ENCODE results near the gene CASP12.
"Not testable (repeated sequence)": the region's sequence is repeated elsewhere in the genome, so short reads cannot be mapped to it uniquely, and the experiment has no call there.

The CASP12 gene

DNA sequence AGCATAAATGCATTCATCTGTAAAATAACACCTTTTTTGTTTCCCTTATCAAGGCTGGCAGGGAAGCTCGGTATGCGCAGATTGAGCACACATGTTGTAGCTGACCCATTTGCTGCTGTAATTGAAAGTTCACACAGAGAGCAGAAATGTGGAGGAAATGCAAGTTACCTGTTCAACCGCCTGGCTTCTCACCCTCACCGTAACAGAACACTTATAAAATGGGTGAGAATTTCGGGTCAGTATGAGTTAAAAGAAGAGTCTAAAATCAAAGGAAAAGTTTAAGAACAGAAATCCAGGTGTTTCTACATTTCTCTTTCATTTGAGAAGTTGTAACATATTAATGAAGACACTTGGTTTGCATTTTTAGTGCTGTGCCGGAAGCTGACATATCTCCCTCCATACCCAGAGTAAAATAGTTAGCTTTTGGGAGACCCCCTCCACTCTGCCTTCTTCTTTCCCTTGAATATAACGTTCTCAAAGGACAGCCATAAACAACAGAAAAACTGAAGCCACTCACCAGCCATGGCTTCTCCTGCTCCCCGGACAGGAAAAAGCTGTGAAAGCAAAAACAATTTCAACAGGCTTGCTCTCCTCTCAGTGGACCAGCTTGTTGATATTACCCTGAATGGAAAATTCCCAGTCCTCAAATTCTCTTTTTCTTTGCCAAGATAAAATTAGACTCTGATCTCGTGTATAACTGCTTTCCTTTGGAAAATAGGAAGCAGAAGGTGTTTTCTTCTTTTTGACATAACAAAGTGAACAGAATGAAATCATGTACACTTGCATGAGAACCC, at the start of gene CASP12:
CASP12 (minus strand) TSS at position 570 of the 794 bp plus-strand sequence.
- no peak for DNase-seq

DNA sequence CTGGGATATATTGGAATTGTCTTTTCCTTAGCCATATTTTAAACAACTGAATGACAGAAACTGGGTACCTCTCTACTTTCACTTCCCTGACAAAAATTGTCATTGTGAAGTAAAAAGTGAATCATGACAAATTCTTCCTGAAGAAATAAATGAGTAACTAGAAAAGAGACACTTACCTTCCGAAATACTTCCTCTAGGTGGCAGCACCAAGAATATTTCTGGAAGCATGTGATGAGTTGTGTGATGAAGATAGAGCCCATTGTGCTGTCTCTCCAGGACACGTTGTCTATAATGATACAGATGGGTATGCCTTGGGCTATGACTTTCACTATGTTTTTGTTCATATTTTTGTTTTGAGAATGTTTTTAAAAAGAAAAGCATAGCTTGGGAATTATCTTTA, 48.6 kb upstream of the CASP12 start:
- DNase-seq, result peak; percentile 76

- DNase-seq, result no peak
Observed at GRCh38 chr11:104944076-104944475, 45.8 kb upstream of the CASP12 start.

GRCh38 chr11:104943561-104943960, 45.3 kb upstream of the CASP12 start:
- DNase-seq, result no peak

DNA sequence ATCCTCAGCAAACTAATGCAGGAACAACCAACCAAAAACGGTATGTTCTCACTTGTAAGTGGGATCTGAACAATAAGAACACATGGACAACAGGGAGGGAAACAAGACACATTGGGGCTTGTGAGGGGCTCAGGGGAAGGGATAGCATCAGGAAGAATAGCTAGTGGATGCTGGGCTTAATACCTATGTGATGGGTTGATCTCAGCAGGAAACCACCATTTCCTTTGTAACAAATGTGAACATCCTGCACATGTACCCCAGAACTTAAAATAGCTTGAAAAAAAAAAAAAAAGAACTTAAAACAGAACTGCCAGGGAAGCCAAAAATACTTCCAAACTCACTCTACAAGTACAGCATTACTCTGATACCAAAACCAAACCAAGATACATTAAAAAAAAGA, 36.3 kb upstream of the CASP12 start:
- no peak for DNase-seq

- not testable (repeated sequence) for DNase-seq
Observed at GRCh38 chr11:104934073-104934472, 35.8 kb upstream of the CASP12 start.

DNA sequence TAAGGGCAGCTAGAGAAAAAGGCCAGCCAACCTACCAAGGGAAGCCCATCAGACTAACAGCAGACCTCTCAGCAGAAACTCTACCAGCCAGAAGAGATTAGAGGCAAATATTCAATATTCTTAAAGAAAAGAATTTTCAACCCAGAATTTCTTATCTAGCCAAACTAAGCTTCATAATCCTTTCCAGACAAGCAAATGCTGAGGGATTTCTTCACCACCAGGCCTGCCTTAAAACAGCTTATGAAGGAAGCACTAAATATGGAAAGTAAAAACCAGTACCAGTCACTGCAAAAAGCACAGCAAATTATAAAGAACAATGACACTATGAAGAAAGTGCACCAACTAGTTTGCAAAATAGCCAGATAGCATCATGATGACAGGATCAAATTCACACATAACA, 30.6 kb upstream of the CASP12 start:
- DNase-seq, result no peak

DNA sequence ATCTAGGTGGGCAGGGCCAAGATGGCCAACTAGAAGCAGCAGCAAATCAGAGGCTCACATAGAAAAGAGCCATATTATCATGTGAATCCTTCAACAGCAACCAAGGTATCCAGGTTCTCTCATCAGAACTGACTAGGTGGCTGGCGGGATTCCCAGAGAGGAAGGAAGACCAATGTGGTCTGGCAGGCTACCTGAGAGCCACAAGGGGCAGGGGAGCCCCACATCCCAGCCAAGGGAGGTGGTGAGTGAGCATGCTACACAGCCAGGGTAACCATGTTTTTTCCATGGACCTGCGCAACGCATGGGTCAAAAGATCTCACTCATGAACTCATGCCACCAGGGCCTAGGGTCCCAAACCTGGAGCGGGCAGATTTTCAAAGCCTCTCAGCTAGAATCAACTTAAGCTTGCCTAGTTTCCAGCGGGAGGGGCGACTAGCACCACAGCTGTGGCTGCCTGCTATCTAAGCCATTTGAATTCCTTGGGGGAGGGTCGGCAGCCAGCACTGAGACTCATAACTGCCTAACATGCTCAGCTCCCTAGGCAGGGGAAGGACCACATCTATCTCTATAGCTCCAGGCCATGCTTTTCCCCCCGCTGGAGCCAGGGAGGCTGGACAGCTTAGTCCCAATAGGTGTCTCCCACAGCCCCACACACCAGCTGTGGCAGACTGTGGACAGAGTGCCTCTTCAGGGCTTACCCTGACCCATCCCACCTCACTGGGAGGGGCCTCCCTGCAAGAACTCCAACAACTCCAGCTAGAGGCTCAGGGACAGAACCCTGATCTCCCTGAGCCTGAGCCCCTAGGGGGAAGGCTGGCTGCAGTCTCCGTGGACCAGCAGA, 28.7 kb upstream of the CASP12 start:
- DNase-seq, result no peak

GRCh38 chr11:104925850-104926249, 27.6 kb upstream of the CASP12 start:
- DNase-seq, result no peak

GRCh38 chr11:104918113-104918824, 20.0 kb upstream of the CASP12 start:
- DNase-seq, result no peak

- no peak for DNase-seq
Observed at GRCh38 chr11:104917271-104918112, 19.2 kb upstream of the CASP12 start.

- no peak for DNase-seq
Observed at GRCh38 chr11:104916442-104916841, 18.2 kb upstream of the CASP12 start.

DNA sequence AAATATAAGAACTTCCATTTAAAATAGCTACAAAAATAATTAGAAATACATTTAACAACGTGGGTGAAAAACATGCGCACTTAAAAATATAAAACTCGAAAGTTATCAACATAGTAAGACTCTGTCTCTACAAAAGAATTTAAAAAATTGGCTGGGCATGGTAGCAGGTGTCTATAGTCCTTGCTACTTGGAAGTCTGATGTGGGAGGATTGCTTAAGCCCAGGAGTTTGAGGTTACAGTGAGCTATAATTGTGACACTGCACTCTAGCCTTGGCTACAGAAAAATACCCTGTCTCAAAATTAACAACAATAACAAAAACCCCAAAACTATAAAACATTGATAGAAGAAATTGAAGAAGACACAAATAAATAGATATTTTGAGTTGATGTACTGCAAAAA, 13.8 kb upstream of the CASP12 start:
- no peak for DNase-seq

DNA sequence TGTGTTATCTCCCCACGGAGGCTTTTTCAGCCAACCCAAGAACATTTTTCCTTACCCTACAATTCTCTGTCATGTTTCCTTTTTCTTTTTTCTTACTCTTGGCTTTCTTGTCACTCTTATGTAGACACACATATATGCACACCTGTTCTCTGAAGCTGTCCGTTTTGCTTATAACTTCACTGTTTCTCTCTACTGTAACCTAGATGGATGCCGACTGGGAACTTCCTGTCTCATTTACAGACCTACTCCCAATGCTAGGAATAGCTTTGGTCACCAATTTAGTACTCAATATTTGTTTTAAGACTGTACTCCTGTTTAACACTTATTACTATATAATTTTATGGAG, 9.9 kb upstream of the CASP12 start:
- no peak for DNase-seq

GRCh38 chr11:104907521-104908185, 9.4 kb upstream of the CASP12 start:
- no peak for DNase-seq

DNA sequence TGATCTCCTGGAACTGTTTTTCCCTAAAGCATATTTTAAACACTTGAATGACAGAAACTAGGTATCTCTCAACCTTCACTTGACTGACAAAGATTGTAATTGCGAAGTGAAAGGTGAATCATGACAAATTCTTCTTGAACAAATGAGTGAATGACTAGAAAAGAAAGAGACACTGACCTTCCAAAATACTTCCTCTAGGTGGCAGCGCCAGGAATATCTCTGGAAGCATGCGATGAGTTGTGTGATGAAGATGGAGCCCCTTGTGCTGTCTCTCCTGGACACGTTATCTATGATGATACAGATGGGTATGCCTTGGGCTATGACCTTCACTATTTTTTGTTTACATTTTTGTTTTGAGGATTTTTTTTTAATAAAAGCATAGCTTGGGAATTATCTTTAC, 7.0 kb upstream of the CASP12 start:
- DNase-seq, result peak; percentile 19

- no peak for DNase-seq
Observed at GRCh38 chr11:104899226-104899625, 966 bp upstream of the CASP12 start.

DNA sequence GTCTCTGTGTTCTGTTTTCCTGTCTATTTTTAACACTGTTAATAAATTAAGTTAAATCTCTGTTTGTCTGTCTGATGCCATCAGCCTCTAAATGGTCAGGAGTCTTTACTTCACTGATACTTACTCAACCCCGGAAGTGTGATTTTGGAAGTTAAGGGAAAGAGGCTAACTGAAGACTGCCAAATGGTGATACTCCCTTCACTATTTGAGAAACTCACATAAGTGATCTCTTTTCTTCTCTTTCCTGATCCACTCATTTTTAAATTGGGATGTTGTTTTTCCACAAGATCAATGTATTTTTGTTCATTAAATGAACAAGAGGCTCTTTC, 389 bp upstream of the CASP12 start:
- DNase-seq, result no peak

DNA sequence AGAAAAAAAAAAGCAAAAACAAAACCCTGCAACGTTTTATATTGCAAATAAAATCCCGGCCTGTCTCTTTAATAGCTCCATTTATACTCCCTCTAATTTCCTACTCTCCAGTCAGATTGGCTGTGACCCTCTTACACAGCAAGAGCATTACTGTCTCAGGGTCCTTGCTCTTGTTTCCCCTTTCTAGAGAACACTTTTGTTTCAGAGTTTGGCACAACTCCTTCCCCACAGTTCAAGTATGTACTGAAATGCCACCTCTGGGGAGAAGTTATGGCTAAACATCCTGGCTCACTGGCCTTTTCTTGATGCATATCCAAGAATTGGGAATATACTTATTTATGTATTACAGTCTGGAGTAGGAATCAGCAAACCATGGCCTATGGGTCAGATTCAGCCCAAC, 2.6 kb downstream of the CASP12 start:
- no peak for DNase-seq

- DNase-seq, result no peak
Observed at GRCh38 chr11:104893876-104894275, 4.4 kb downstream of the CASP12 start.

DNA sequence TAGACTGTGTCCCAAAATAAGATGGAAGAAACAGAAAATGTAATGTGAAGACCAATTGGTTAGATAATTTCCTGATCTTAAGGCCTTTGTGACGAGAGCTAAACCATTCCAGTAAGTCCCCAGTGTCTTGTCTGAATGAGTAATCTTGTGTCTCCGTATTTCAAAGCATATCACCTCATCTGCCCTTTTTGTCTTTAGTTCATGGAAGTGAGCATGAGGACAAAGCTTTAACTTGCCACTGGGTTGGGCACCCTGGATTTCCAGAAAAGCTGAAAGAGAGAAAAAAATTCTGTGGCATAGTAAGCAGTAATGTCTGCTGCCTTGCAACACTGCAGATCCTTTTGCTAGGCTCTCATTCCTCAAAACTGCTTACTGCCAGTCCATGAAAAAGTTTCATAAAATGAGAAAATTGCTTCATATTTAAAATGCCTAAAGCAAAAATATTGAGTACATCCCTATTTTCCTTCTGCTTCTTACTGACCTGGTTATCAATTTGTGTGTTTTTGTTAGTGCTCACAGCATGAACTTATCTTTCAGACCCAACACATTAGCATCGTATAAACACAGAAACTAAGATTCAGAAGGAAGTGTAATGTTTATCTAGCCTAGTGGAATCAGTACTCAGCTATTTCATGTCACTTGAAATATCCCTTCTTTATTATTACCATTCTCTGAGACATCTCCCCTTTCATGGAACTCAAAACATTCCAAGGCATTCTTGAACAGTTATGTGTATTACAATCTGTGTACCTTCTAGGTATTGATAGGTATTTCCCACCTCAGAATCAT, 5.3 kb downstream of the CASP12 start:
- no peak for DNase-seq

Data from hematopoietic multipotent progenitor cell treated with erythropoietin and hydrocortisone succinate and interleukin-3 and kit ligand, for 8 days (in vitro differentiated cells).